Ectodermal cell (in vitro differentiated cells): ENCODE measurements around the gene MAN2A1. TPM values are rescaled to one million over a fixed set of nuclear protein-coding genes. Genes with fewer than 3 reads are reported as not detected.

Source experiments
- H3K27ac ChIP-seq: 2 replicates; pipeline ENCODE4 v1.7.0; 2013; ENCODE audit warnings: mild to moderate bottlenecking, low read depth, low read length; ENCODE audit not compliant: insufficient read depth, poor library complexity, severe bottlenecking
- H3K27me3 ChIP-seq: 2 replicates; pipeline ENCODE4 v1.7.0; 2013; ENCODE audit warnings: mild to moderate bottlenecking, low read length; ENCODE audit not compliant: insufficient read depth, control insufficient read depth, poor library complexity, severe bottlenecking
- H3K36me3 ChIP-seq: one replicate; pipeline ENCODE4 v1.7.0; 2013; ENCODE audit warnings: low read length; ENCODE audit not compliant: control insufficient read depth, insufficient read depth
- H3K4me1 ChIP-seq: one replicate; pipeline ENCODE4 v1.7.0; 2013; ENCODE audit warnings: low read length; ENCODE audit not compliant: control insufficient read depth, insufficient read depth
- H3K4me3 ChIP-seq: 2 replicates; pipeline ENCODE4 v1.7.0; 2013; ENCODE audit warnings: low read depth, low read length, control low read depth; ENCODE audit not compliant: insufficient read depth
- H3K9me3 ChIP-seq: 2 replicates; pipeline ENCODE4 v1.7.0; 2013; ENCODE audit warnings: mild to moderate bottlenecking, low read length, moderate library complexity; ENCODE audit not compliant: control insufficient read depth
- WGBS, 2 experiments: methylation state at CpG; one replicate each; pipeline ENCODE4 v1.1.7; 2013; ENCODE audit warnings: missing lambda C conversion rate in 2 of 2; 5-methylcytosine and 5-hydroxymethylcytosine counted together
- polyA plus RNA-seq, 4 experiments: library from polyadenylated mRNA; stranded (reverse); fragments of 50-300 nt; gene quantifications; one replicate each; pipeline ENCODE4 v1.2.3, GENCODE V29; 2013

The MAN2A1 gene
- 75.7 TPM for polyA plus RNA-seq (2013, experiment 1 of 4)
- 78.7 TPM for polyA plus RNA-seq (2013, experiment 2 of 4)
- 65.2 TPM for polyA plus RNA-seq (2013, experiment 3 of 4)
- 70.4 TPM for polyA plus RNA-seq (2013, experiment 4 of 4)

- H3K4me1 ChIP-seq = peaks cover 11% of the 10 kb centered on the region
- no peaks in the 10 kb centered on the region for H3K9me3 ChIP-seq
- 0% methylated on average over 58 of the region's 58 CpGs for WGBS, 2 experiments
- H3K27me3 ChIP-seq = no peaks in the 10 kb centered on the region
- H3K27ac ChIP-seq = peak within 1 kb of the TSS; percentile 94
- peak within 1 kb of the TSS; percentile 69 for H3K4me3 ChIP-seq
- no peaks in the 10 kb centered on the region for H3K36me3 ChIP-seq
Measured at GRCh38 chr5:109689740-109690241, at the start of gene MAN2A1. MAN2A1 (plus strand) TSS chr5:109689927; CDS start chr5:109690418, 491 bp downstream.

GRCh38 chr5:109640976-109641375, 48.8 kb upstream of the MAN2A1 start:
- peaks cover 16% of the 10 kb centered on the region for H3K4me1 ChIP-seq
- H3K9me3 ChIP-seq = no peaks in the 10 kb centered on the region
- no peak overlapping the region for H3K27ac ChIP-seq
- H3K36me3 ChIP-seq = no peaks in the 10 kb centered on the region
- no peaks in the 10 kb centered on the region for H3K27me3 ChIP-seq
- 91% methylated on average over 4 of the region's 4 CpGs for WGBS, 2 experiments
- no peak overlapping the region for H3K4me3 ChIP-seq

GRCh38 chr5:109643791-109644350, 45.9 kb upstream of the MAN2A1 start:
- 88 to 98% methylated on average over 4 of the region's 4 CpGs for WGBS, 2 experiments
- Histone ChIP-seq H3K9me3 (no peaks in the 10 kb centered on the region), H3K27ac (no peak overlapping the region), H3K4me3 (no peak overlapping the region), H3K27me3 (no peaks in the 10 kb centered on the region), H3K36me3 (no peaks in the 10 kb centered on the region), H3K4me1 (peaks cover 18% of the 10 kb centered on the region)

GRCh38 chr5:109644829-109645228, 44.9 kb upstream of the MAN2A1 start:
- Histone ChIP-seq H3K27me3 (no peaks in the 10 kb centered on the region), H3K4me1 (peaks cover 18% of the 10 kb centered on the region), H3K4me3 (no peak overlapping the region), H3K27ac (peak overlapping the region; percentile 62), H3K36me3 (no peaks in the 10 kb centered on the region), H3K9me3 (no peaks in the 10 kb centered on the region)
- WGBS, 2 experiments = 72% methylated on average over 7 of the region's 7 CpGs

- Histone ChIP-seq H3K4me1 (peaks cover 25% of the 10 kb centered on the region), H3K4me3 (no peak overlapping the region), H3K36me3 (no peaks in the 10 kb centered on the region), H3K9me3 (no peaks in the 10 kb centered on the region), H3K27me3 (no peaks in the 10 kb centered on the region), H3K27ac (peak overlapping the region; percentile 62)
- 52 to 55% methylated on average over 1 to 2 of the region's 2 CpGs for WGBS, 2 experiments
Measured at GRCh38 chr5:109645707-109646192, 44.0 kb upstream of the MAN2A1 start.

- no peaks in the 10 kb centered on the region for H3K9me3 ChIP-seq
- no peaks in the 10 kb centered on the region for H3K27me3 ChIP-seq
- H3K4me3 ChIP-seq = no peak overlapping the region
- WGBS, 2 experiments = 71 to 79% methylated on average over 4 of the region's 4 CpGs
- H3K36me3 ChIP-seq = no peaks in the 10 kb centered on the region
- H3K27ac ChIP-seq = no peak overlapping the region
- peaks cover 26% of the 10 kb centered on the region for H3K4me1 ChIP-seq
Measured at GRCh38 chr5:109649318-109649717, 40.4 kb upstream of the MAN2A1 start.

GRCh38 chr5:109650493-109650892, 39.2 kb upstream of the MAN2A1 start:
- Histone ChIP-seq H3K4me3 (no peak overlapping the region), H3K9me3 (no peaks in the 10 kb centered on the region), H3K27me3 (no peaks in the 10 kb centered on the region), H3K36me3 (no peaks in the 10 kb centered on the region), H3K4me1 (peaks cover 14% of the 10 kb centered on the region), H3K27ac (no peak overlapping the region)
- WGBS, 2 experiments = 89 to 91% methylated on average over 4 of the region's 4 CpGs

- Histone ChIP-seq H3K4me1 (peaks cover 7% of the 10 kb centered on the region), H3K36me3 (no peaks in the 10 kb centered on the region), H3K4me3 (no peak overlapping the region), H3K27ac (no peak overlapping the region), H3K9me3 (no peaks in the 10 kb centered on the region), H3K27me3 (no peaks in the 10 kb centered on the region)
- 89 to 100% methylated on average over 1 of the region's 1 CpG for WGBS, 2 experiments
Measured at GRCh38 chr5:109652096-109652495, 37.6 kb upstream of the MAN2A1 start.

GRCh38 chr5:109653042-109653441, 36.7 kb upstream of the MAN2A1 start:
- Histone ChIP-seq H3K4me3 (no peak overlapping the region), H3K9me3 (no peaks in the 10 kb centered on the region)
- WGBS, 2 experiments = 40 to 88% methylated on average over 1 to 2 of the region's 2 CpGs

GRCh38 chr5:109653561-109654239, 36.0 kb upstream of the MAN2A1 start:
- H3K27ac ChIP-seq = no peak overlapping the region
- H3K4me3 ChIP-seq = no peak overlapping the region
- WGBS, 2 experiments = 94 to 95% methylated on average over 3 of the region's 3 CpGs
- peaks cover 7% of the 10 kb centered on the region for H3K4me1 ChIP-seq
- H3K9me3 ChIP-seq = no peaks in the 10 kb centered on the region
- no peaks in the 10 kb centered on the region for H3K27me3 ChIP-seq
- no peaks in the 10 kb centered on the region for H3K36me3 ChIP-seq

More at GRCh38 chr5:109653042-109653441, 36.7 kb upstream of the MAN2A1 start:
- H3K27me3 ChIP-seq = no peaks in the 10 kb centered on the region
- peaks cover 7% of the 10 kb centered on the region for H3K4me1 ChIP-seq
- no peak overlapping the region for H3K27ac ChIP-seq
- H3K36me3 ChIP-seq = no peaks in the 10 kb centered on the region
